HepG2 (cell line): Measurements from ENCODE around the gene JCAD. TPM values are rescaled to one million over a fixed set of nuclear protein-coding genes. Genes with fewer than 3 reads are reported as not detected.

Source experiments
- ATAC-seq: fragments of 200-7000 bp; cut with Tn5 transposase; 3 replicates; pipeline ENCODE4 v1.9.1; 2020; ENCODE audit warnings: mild to moderate bottlenecking, moderate library complexity
- BruUV-seq: library from RNA; stranded (reverse); fragments of 400-500 nt; replicated peaks from 2 replicates; lab custom pipeline; 2021; lab: Mats Ljungman, UMichigan
- CTCF ChIA-PET: fragments of 300-600 bp; formaldehyde crosslinking; extraction: SDS; loops from one replicate; lab custom pipeline; 2021; ENCODE audit warnings: low total read pairs, inconsistent platforms, low intra/inter-chr PET ratio; lab: Yijun Ruan, JAX
- POLR2A ChIA-PET: fragments of 350-600 bp; sonication (Branson Sonifier 250); formaldehyde crosslinking; loops from one replicate; lab custom pipeline; 2020; ENCODE audit warnings: antibody characterized with exemption, inconsistent platforms; lab: Yijun Ruan, JAX
- DNase-seq: peaks from one replicate; pipeline ENCODE4 v3.0.0-alpha.2; 2015; ENCODE audit warnings: low spot score
- FAIRE-seq: peaks from 3 replicates; lab custom pipeline; 2011; peaks lifted over from hg19 to GRCh38; lab: Jason Lieb, UNC
- H2AFZ ChIP-seq: one replicate; pipeline ENCODE4 v1.6.1; 2011; ENCODE audit warnings: low read length, inconsistent platforms
- H3K27ac ChIP-seq: fragments of 300-600 bp; 3 replicates; pipeline ENCODE4 v1.8.0; 2011; ENCODE audit warnings: mixed run types, mild to moderate bottlenecking, mixed read lengths, low read length, inconsistent platforms; ENCODE audit not compliant: insufficient read depth; ENCODE audit errors: extremely low read length
- H3K27me3 ChIP-seq, 2 experiments: fragments of 200-600 bp in 1 of 2; 2 replicates in 1 of 2; 3 replicates in 1 of 2; pipeline versions ENCODE4 v1.6.0 to v1.8.0; 2011; ENCODE audit warnings: low read length in 2 of 2, mild to moderate bottlenecking in 2 of 2, moderate library complexity in 2 of 2, inconsistent platforms in 1 of 2; ENCODE audit not compliant: insufficient read depth in 2 of 2, control insufficient read depth in 1 of 2
- H3K36me3 ChIP-seq, 2 experiments: fragments of 200-600 bp in 1 of 2; replicated peaks in 1 of 2; 2 replicates in 1 of 2; 3 replicates in 1 of 2; pipeline versions ENCODE4 v1.5.1 to v1.8.0; 2011; ENCODE audit warnings: low read length in 2 of 2, inconsistent platforms in 1 of 2; ENCODE audit not compliant: insufficient read depth in 2 of 2, control insufficient read depth in 1 of 2
- H3K4me1 ChIP-seq: 2 replicates; pipeline ENCODE4 v1.5.1; 2012; ENCODE audit warnings: low read length, inconsistent platforms; ENCODE audit not compliant: insufficient read depth
- H3K4me2 ChIP-seq: 2 replicates; pipeline ENCODE4 v1.6.0; 2011; ENCODE audit warnings: low read depth, low read length, inconsistent platforms
- H3K4me3 ChIP-seq, 3 experiments: fragments of 200-600 bp in 1 of 3; sonication (generic), shearing (Covaris generic) in 1 of 3; replicated peaks in 1 of 3; 2 replicates each; pipeline ENCODE4 v1.5.1; 2011 to 2016; ENCODE audit warnings: low read length in 3 of 3, inconsistent platforms in 2 of 3, low read depth in 2 of 3, mild to moderate bottlenecking in 2 of 3, control low read depth in 1 of 3, mixed read lengths in 1 of 3; ENCODE audit not compliant: insufficient read depth in 1 of 3
- H3K79me2 ChIP-seq: one replicate; pipeline ENCODE4 v1.6.1; 2011; ENCODE audit warnings: low read length, inconsistent platforms; ENCODE audit not compliant: insufficient read depth
- H3K9ac ChIP-seq: 2 replicates; pipeline ENCODE4 v1.6.0; 2011; ENCODE audit warnings: mild to moderate bottlenecking, low read depth, low read length, inconsistent platforms; ENCODE audit not compliant: insufficient read depth
- H3K9me3 ChIP-seq: 2 replicates; pipeline ENCODE4 v1.5.1; 2012; ENCODE audit warnings: mild to moderate bottlenecking, low read length
- H4K20me1 ChIP-seq: 2 replicates; pipeline ENCODE4 v1.6.0; 2011; ENCODE audit warnings: inconsistent platforms, mild to moderate bottlenecking, low read length, moderate library complexity; ENCODE audit not compliant: insufficient read depth
- AHR ChIP-seq: IDR thresholded peaks from 2 replicates; pipeline ENCODE4 v1.6.1; 2018; ENCODE audit warnings: missing genetic modification reagents, missing compliant biosample characterization
- HOXA7 ChIP-seq: sonication (generic); formaldehyde crosslinking; IDR thresholded peaks from 2 replicates; pipeline ENCODE4 v1.8.1; 2022; ENCODE audit warnings: mild to moderate bottlenecking, missing genetic modification reagents, moderate library complexity
- NCOR1 ChIP-seq: fragments of 200-600 bp; sonication (generic); IDR thresholded peaks from 2 replicates; pipeline ENCODE4 v1.7.0; 2017; ENCODE audit warnings: antibody characterized with exemption, low read length, borderline replicate concordance
- RORA ChIP-seq: sonication (generic); formaldehyde crosslinking; IDR thresholded peaks from 2 replicates; pipeline ENCODE4 v1.5.0; 2020; ENCODE audit warnings: mild to moderate bottlenecking, missing genetic modification reagents, moderate library complexity
- TRIM24 ChIP-seq: sonication (generic); formaldehyde crosslinking; IDR thresholded peaks from 2 replicates; pipeline ENCODE4 v1.8.0; 2022; ENCODE audit warnings: mild to moderate bottlenecking, missing genetic modification reagents
- ZNF318 ChIP-seq: sonication (generic); formaldehyde crosslinking; IDR thresholded peaks from 2 replicates; pipeline ENCODE4 v1.4.0; 2020; ENCODE audit warnings: mild to moderate bottlenecking, missing genetic modification reagents
- ZNF333 ChIP-seq: sonication (generic); formaldehyde crosslinking; IDR thresholded peaks from 2 replicates; pipeline ENCODE4 v1.4.0; 2020; ENCODE audit warnings: mild to moderate bottlenecking, missing genetic modification reagents, borderline replicate concordance
- ZNF556 ChIP-seq: sonication (generic); formaldehyde crosslinking; IDR thresholded peaks from 2 replicates; pipeline ENCODE4 v1.4.0; 2020; ENCODE audit warnings: mild to moderate bottlenecking, missing genetic modification reagents, borderline replicate concordance
- WGBS: methylation state at CpG from one replicate; pipeline ENCODE4 v1.1.6; 2017; ENCODE audit warnings: low lambda C conversion rate; 5-methylcytosine and 5-hydroxymethylcytosine counted together
- in situ Hi-C: cut with HindIII; loops from 2 replicates; pipeline ENCODE4 v1.10.0; 2017; ENCODE audit warnings: low pct_unique_long_range_greater_than_20kb; ENCODE audit not compliant: extremely low pct_ligation_motif_present
- intact Hi-C: fragments of 100-400 bp; cut with micrococcal nuclease; formaldehyde crosslinking; loops from one replicate; pipeline ENCODE4 v1.10.0; 2022; ENCODE audit not compliant: unreplicated experiment
- polyA plus RNA-seq, 8 experiments: library from polyadenylated mRNA; depleted of rRNA in 3 of 8; stranded (reverse) in 7 of 8; unstranded in 1 of 8; fragments of >200 nt; fragmentation: Illumina TruSeq in 4 of 8; extraction: Trizol in 4 of 8; gene quantifications; 2 replicates each; pipeline versions ENCODE4 v1.2.1 to v1.2.3, GENCODE V29; 2011 to 2016; ENCODE audit warnings: low read depth in 4 of 8, missing spikeins in 1 of 8, mixed read lengths in 1 of 8; ENCODE audit not compliant: insufficient read depth in 1 of 8
- total RNA-seq, 5 experiments: library from RNA; depleted of rRNA; stranded (reverse); fragments of >200 nt; fragmentation: Illumina TruSeq; extraction: Trizol; gene quantifications; 2 replicates each; pipeline ENCODE4 v1.2.3, GENCODE V29; 2016; ENCODE audit warnings: low read depth in 1 of 5

JCAD gene
- total and polyA plus RNA-seq, 2 of the 13 experiments (the other 11 are each of a cell fraction or from before 2014, with no cell fraction given), result 0.04 to 0.08 TPM

GRCh38 chr10:30091136-30091535 is 31.8 kb upstream of the JCAD start (continued):
- TF ChIP-seq ZNF318 (CRISPR knock-in tag) (no peak), NCOR1 (no peak), AHR (CRISPR knock-in tag) (no peak)

GRCh38 chr10:30088178-30088577 is 28.8 kb upstream of the JCAD start:
- H3K9me3 ChIP-seq, result no peaks in the 10 kb centered on the region

More at GRCh38 chr10:30088178-30088577, 28.8 kb upstream of the JCAD start:
- in situ Hi-C loops, result no loop called here
- ATAC-seq (no peak), DNase-seq (no peak), FAIRE-seq (no peak)
- Histone ChIP-seq H2AFZ (no peak overlapping the region), H3K4me3 (no peak overlapping the region), H3K9ac (no peak overlapping the region), H3K79me2 (no peaks in the 10 kb centered on the region), H3K36me3 (no peaks in the 10 kb centered on the region), H3K27ac (no peak overlapping the region), H3K27me3 (no peaks in the 10 kb centered on the region), H3K4me1 (0 out of 2 replicates have a peak, but pooled peaks cover under 1% of the 10 kb centered on the region), H3K4me2 (no peak overlapping the region), H4K20me1 (no peaks in the 10 kb centered on the region)
- no TSS peak for BruUV-seq
- ChIA-PET POLR2A (no interaction called here), CTCF (no interaction called here)
- no peak for TF ChIP-seq HOXA7 (CRISPR knock-in tag)
- TF ChIP-seq RORA, result no peak
- TF ChIP-seq ZNF556 (CRISPR knock-in tag), result no peak
- no peak for TF ChIP-seq ZNF333 (CRISPR knock-in tag)
- TF ChIP-seq TRIM24, result no peak
- intact Hi-C loops, result no loop called here
- WGBS, result 25% methylated on average over 3 of the region's 3 CpGs
